A549 (cell line): ENCODE data around the gene C4orf50. TPM values are rescaled to one million over a fixed set of nuclear protein-coding genes. Genes with fewer than 3 reads are reported as not detected.

Experiments
- ATAC-seq, 2 experiments: fragments of 200-7000 bp in 1 of 2; fragments of >200 bp in 1 of 2; cut with Nextera tagmentation in 1 of 2; cut with Tn5 transposase in 1 of 2; 3 replicates each; pipeline versions ENCODE4 v1.8.0 to v1.9.1; 2018 to 2020; ENCODE audit warnings: mild to moderate bottlenecking in 1 of 2, moderate library complexity in 1 of 2
- CTCF ChIA-PET: fragments of 300-600 bp; sonication (Branson Sonifier 250); formaldehyde crosslinking; extraction: SDS; loops from one replicate; lab custom pipeline; 2021; ENCODE audit warnings: antibody characterized with exemption, inconsistent platforms; lab: Yijun Ruan, JAX
- POLR2A ChIA-PET: fragments of 350-600 bp; formaldehyde crosslinking; extraction: SDS; loops from one replicate; lab custom pipeline; 2021; ENCODE audit warnings: antibody characterized with exemption, inconsistent platforms; lab: Yijun Ruan, JAX
- DNase-seq, 2 experiments: peaks; one replicate each; pipeline versions ENCODE4 v3.0.0 to v3.0.0-alpha.2; 2011 to 2016; ENCODE audit warnings: low read depth in 1 of 2, low spot score in 1 of 2
- FAIRE-seq: peaks from 2 replicates; lab custom pipeline; 2011; peaks lifted over from hg19 to GRCh38; lab: Jason Lieb, UNC
- H3K27ac ChIP-seq, 2 experiments: fragments of >200 bp; sonication (Bioruptor Twin); formaldehyde crosslinking; 3 replicates each; pipeline ENCODE4 v1.5.1; 2016 to 2017
- H3K4me1 ChIP-seq: fragments of >200 bp; sonication (Bioruptor Twin); formaldehyde crosslinking; 3 replicates; pipeline ENCODE4 v1.6.1; 2016
- H3K4me2 ChIP-seq: fragments of >200 bp; sonication (Bioruptor Twin); formaldehyde crosslinking; 3 replicates; pipeline ENCODE4 v1.6.1; 2016
- H3K4me3 ChIP-seq: fragments of >200 bp; sonication (Bioruptor Twin); formaldehyde crosslinking; 3 replicates; pipeline ENCODE4 v1.5.1; 2016
- H3K9me3 ChIP-seq: fragments of >200 bp; sonication (Bioruptor Twin); formaldehyde crosslinking; 3 replicates; pipeline ENCODE4 v1.6.1; 2016
- CBX2 ChIP-seq: fragments of 200-600 bp; sonication (generic); IDR thresholded peaks from 2 replicates; pipeline ENCODE4 v1.6.1; 2016; ENCODE audit warnings: low read depth, mild to moderate bottlenecking, borderline replicate concordance
- EHF ChIP-seq: fragments of 250-450 bp; sonication (Bioruptor Pico); IDR thresholded peaks from 2 replicates; pipeline ENCODE4 v1.5.0; 2020; ENCODE audit warnings: mild to moderate bottlenecking
- EP300 ChIP-seq, 2 experiments: fragments of >200 bp; sonication (Bioruptor Twin); formaldehyde crosslinking; IDR thresholded peaks; 2 replicates in 1 of 2; 3 replicates in 1 of 2; pipeline ENCODE4 v1.6.1; 2016 to 2017
- GATA3 ChIP-seq: IDR thresholded peaks from 2 replicates; pipeline ENCODE4 v1.6.1; 2012; ENCODE audit warnings: borderline replicate concordance
- HEYL ChIP-seq: fragments of 250-450 bp; sonication (Bioruptor Pico); IDR thresholded peaks from 2 replicates; pipeline ENCODE4 v1.8.0; 2021; ENCODE audit warnings: mild to moderate bottlenecking, moderate library complexity
- HOXA7 ChIP-seq: fragments of 250-450 bp; sonication (Bioruptor Pico); IDR thresholded peaks from 2 replicates; pipeline ENCODE4 v1.5.0; 2020; ENCODE audit warnings: mild to moderate bottlenecking, moderate library complexity
- KDM1A ChIP-seq: fragments of 200-600 bp; sonication (generic); IDR thresholded peaks from 2 replicates; pipeline ENCODE4 v1.6.1; 2016; ENCODE audit warnings: low read depth, mild to moderate bottlenecking
- NPAS2 ChIP-seq: fragments of 250-450 bp; sonication (Bioruptor Pico); IDR thresholded peaks from 2 replicates; pipeline ENCODE4 v1.8.0; 2022; ENCODE audit warnings: mild to moderate bottlenecking, moderate library complexity, borderline replicate concordance
- PHF8 ChIP-seq: fragments of 200-600 bp; sonication (generic); IDR thresholded peaks from 2 replicates; pipeline ENCODE4 v1.6.1; 2016; ENCODE audit warnings: low read depth, mild to moderate bottlenecking, antibody characterized with exemption, moderate library complexity, borderline replicate concordance
- RARB ChIP-seq: fragments of 250-450 bp; sonication (Bioruptor Pico); IDR thresholded peaks from 2 replicates; pipeline ENCODE4 v1.8.0; 2021; ENCODE audit warnings: mild to moderate bottlenecking, moderate library complexity
- RNF2 ChIP-seq: fragments of 200-600 bp; sonication (generic); IDR thresholded peaks from 2 replicates; pipeline ENCODE4 v1.6.1; 2016; ENCODE audit warnings: low read depth, mild to moderate bottlenecking, antibody characterized with exemption, moderate library complexity, borderline replicate concordance
- SREBF2 ChIP-seq: fragments of 450-650 bp; IDR thresholded peaks from 2 replicates; pipeline ENCODE4 v1.6.1; 2014; ENCODE audit warnings: mild to moderate bottlenecking, moderate library complexity
- TFCP2L1 ChIP-seq: fragments of 250-450 bp; sonication (Bioruptor Pico); IDR thresholded peaks from 2 replicates; pipeline ENCODE4 v1.5.0; 2021; ENCODE audit warnings: mild to moderate bottlenecking
- USF2 ChIP-seq: fragments of 450-650 bp; IDR thresholded peaks from 2 replicates; pipeline ENCODE4 v1.6.1; 2014; ENCODE audit warnings: antibody characterized with exemption
- WGBS: methylation state at CpG from one replicate; pipeline ENCODE4 v1.1.6; 2017; ENCODE audit errors: missing lambda C conversion rate; 5-methylcytosine and 5-hydroxymethylcytosine counted together
- polyA minus RNA-seq: library from RNA; depleted of rRNA, polyadenylated mRNA; stranded (reverse); fragments of >200 nt; gene quantifications from 2 replicates; pipeline ENCODE4 v1.2.3, GENCODE V29; 2011; rRNA and poly(A)+ RNA removed
- polyA plus RNA-seq, 4 experiments: library from polyadenylated mRNA; depleted of rRNA in 3 of 4; stranded (reverse); fragments of >200 nt; fragmentation: RNase III in 1 of 4; extraction: RNeasy Plus Mini Kit Qiagen cat#74134 plus additional on column Dnase treatment in 1 of 4; gene quantifications; 2 replicates in 3 of 4; 3 replicates in 1 of 4; pipeline ENCODE4 v1.2.3, GENCODE V29; 2011 to 2017
- TF ChIP-seq, protein P1 (sequence below): IDR thresholded peaks from 2 replicates; pipeline ENCODE4 v1.6.1; 2012; ENCODE audit warnings: low read depth, borderline replicate concordance
- TF ChIP-seq, protein P2 (sequence below): fragments of 200-600 bp; sonication (generic); IDR thresholded peaks from 2 replicates; pipeline ENCODE4 v1.6.1; 2016; ENCODE audit warnings: antibody characterized with exemption, mild to moderate bottlenecking, moderate library complexity

C4orf50 gene
- polyA plus RNA-seq (2011; rRNA removed) (not detected in 2 replicates), polyA plus RNA-seq (2017; fragmentation: RNase III; extraction: RNeasy Plus Mini Kit Qiagen cat#74134 plus additional on column Dnase treatment) (not detected in 3 replicates), polyA minus RNA-seq (not detected in 2 replicates)
- polyA plus RNA-seq (2012; cell fraction: cytosol; rRNA removed), result not detected in 2 replicates
- not detected in 2 replicates for polyA plus RNA-seq (2012; cell fraction: nucleus; rRNA removed)

DNA sequence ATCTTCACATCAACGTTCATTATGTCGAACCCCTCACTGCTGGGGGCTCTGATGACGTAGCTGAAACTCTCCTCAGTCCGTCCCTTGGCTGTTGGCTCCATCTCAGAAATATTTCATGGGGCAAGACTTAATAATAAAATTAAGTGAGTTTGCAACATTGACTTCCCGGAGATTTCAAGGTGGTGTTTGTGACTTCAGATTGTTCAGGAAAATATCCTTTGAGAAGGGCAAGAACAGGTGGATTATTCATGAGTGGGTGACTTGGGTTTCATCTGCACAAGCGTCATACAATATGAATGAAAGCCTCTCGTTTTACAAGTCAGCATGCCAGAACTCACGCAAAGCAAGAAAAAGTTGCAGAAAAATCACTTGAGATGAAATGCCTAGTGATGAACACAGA is at the start of gene C4orf50:
Gene C4orf50 (minus strand): TSS at position 101 of the 400 bp plus-strand sequence.
- Histone ChIP-seq H3K4me2 (no peak within 1 kb of the TSS), H3K4me3 (no peak within 1 kb of the TSS), H3K4me1 (no peaks in the 10 kb centered on the region), H3K9me3 (no peaks in the 10 kb centered on the region), H3K27ac (no peak within 1 kb of the TSS)
- ChIA-PET POLR2A (no interaction called here), CTCF (interaction anchor here (0.8 to 3.1 kb wide), 6 partner anchors 8 to 20 kb away, joined by 3 to 19 read pairs (median 4); no protein-coding TSS in a partner anchor)
- ATAC-seq, result no peak
- no peak for DNase-seq
- no peak for TF ChIP-seq PHF8
- TF ChIP-seq EHF (CRISPR knock-in tag), result no peak
- no peak for TF ChIP-seq RNF2
- TF ChIP-seq KDM1A, result no peak
- TF ChIP-seq HEYL, result no peak
- no peak for TF ChIP-seq USF2
- no peak for TF ChIP-seq GATA3
- TF ChIP-seq, protein P1, sequence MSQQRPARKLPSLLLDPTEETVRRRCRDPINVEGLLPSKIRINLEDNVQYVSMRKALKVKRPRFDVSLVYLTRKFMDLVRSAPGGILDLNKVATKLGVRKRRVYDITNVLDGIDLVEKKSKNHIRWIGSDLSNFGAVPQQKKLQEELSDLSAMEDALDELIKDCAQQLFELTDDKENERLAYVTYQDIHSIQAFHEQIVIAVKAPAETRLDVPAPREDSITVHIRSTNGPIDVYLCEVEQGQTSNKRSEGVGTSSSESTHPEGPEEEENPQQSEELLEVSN, result no peak
- TF ChIP-seq NPAS2 (CRISPR knock-in tag), result no peak
- no peak for TF ChIP-seq HOXA7
- TF ChIP-seq RARB (CRISPR knock-in tag), result no peak
- TF ChIP-seq CBX2, result no peak
- no peak for TF ChIP-seq EP300 (IDR thresholded peaks at IDR 0.05)
- TF ChIP-seq SREBF2, result no peak
- 37% methylated on average over 8 of the region's 8 CpGs for WGBS
- FAIRE-seq, result no peak

GRCh38 chr4:6065934-6066590 is 47.8 kb upstream of the C4orf50 start:
- CTCF ChIA-PET, result interaction anchor here (1.1 kb wide), 1 partner anchor 67 kb away, joined by 3 read pairs; no protein-coding TSS in a partner anchor

More at GRCh38 chr4:6065934-6066590, 47.8 kb upstream of the C4orf50 start:
- POLR2A ChIA-PET, result no interaction called here
- no peak overlapping the region for H3K4me2 ChIP-seq
- H3K27ac ChIP-seq, result no peak overlapping the region
- no peak overlapping the region for H3K4me3 ChIP-seq
- no peak for FAIRE-seq
- no peaks in the 10 kb centered on the region for H3K9me3 ChIP-seq
- H3K4me1 ChIP-seq, result no peaks in the 10 kb centered on the region
- no peak for DNase-seq
- 53% methylated on average over 10 of the region's 10 CpGs for WGBS
- TF ChIP-seq TFCP2L1 (CRISPR knock-in tag), result no peak
- TF ChIP-seq, protein P2, sequence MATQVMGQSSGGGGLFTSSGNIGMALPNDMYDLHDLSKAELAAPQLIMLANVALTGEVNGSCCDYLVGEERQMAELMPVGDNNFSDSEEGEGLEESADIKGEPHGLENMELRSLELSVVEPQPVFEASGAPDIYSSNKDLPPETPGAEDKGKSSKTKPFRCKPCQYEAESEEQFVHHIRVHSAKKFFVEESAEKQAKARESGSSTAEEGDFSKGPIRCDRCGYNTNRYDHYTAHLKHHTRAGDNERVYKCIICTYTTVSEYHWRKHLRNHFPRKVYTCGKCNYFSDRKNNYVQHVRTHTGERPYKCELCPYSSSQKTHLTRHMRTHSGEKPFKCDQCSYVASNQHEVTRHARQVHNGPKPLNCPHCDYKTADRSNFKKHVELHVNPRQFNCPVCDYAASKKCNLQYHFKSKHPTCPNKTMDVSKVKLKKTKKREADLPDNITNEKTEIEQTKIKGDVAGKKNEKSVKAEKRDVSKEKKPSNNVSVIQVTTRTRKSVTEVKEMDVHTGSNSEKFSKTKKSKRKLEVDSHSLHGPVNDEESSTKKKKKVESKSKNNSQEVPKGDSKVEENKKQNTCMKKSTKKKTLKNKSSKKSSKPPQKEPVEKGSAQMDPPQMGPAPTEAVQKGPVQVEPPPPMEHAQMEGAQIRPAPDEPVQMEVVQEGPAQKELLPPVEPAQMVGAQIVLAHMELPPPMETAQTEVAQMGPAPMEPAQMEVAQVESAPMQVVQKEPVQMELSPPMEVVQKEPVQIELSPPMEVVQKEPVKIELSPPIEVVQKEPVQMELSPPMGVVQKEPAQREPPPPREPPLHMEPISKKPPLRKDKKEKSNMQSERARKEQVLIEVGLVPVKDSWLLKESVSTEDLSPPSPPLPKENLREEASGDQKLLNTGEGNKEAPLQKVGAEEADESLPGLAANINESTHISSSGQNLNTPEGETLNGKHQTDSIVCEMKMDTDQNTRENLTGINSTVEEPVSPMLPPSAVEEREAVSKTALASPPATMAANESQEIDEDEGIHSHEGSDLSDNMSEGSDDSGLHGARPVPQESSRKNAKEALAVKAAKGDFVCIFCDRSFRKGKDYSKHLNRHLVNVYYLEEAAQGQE, result no peak
- ATAC-seq, result no peak
